Neural progenitor cell (in vitro differentiated cells): ENCODE results near the gene ZDHHC14. TPM values are rescaled to one million over a fixed set of nuclear protein-coding genes. Genes with fewer than 3 reads are reported as not detected.

Experiments used
- DNase-seq: peaks from one replicate; pipeline ENCODE4 v3.0.0-alpha.2; 2016; ENCODE audit warnings: low spot score
- H2AFZ ChIP-seq: fragments of 200-600 bp; sonication (generic); replicated peaks from 2 replicates; pipeline ENCODE4 v1.6.1; 2016; ENCODE audit warnings: antibody characterized with exemption
- H3F3A ChIP-seq: fragments of 200-600 bp; sonication (generic); 2 replicates; pipeline ENCODE4 v1.6.1; 2016; ENCODE audit warnings: antibody characterized with exemption, low read depth
- H3K27ac ChIP-seq: fragments of 200-600 bp; sonication (generic); 2 replicates; pipeline ENCODE4 v1.5.1; 2016; ENCODE audit warnings: mild to moderate bottlenecking
- H3K27me3 ChIP-seq: fragments of 200-600 bp; sonication (generic); 2 replicates; pipeline ENCODE4 v1.6.1; 2016; ENCODE audit warnings: mild to moderate bottlenecking, moderate library complexity
- H3K36me3 ChIP-seq: fragments of 200-600 bp; sonication (generic); 2 replicates; pipeline ENCODE4 v1.5.1; 2016
- H3K4me1 ChIP-seq: fragments of 200-600 bp; sonication (generic); 2 replicates; pipeline ENCODE4 v1.6.1; 2016; ENCODE audit warnings: mixed run types
- H3K4me2 ChIP-seq: fragments of 200-600 bp; sonication (generic); 2 replicates; pipeline ENCODE4 v1.6.1; 2016
- H3K4me3 ChIP-seq: fragments of 200-600 bp; sonication (generic); 2 replicates; pipeline ENCODE4 v1.5.1; 2016
- H3K79me2 ChIP-seq: fragments of 200-600 bp; sonication (generic); 2 replicates; pipeline ENCODE4 v1.6.1; 2016; ENCODE audit warnings: low read depth
- H3K9ac ChIP-seq: fragments of 200-600 bp; sonication (generic); 2 replicates; pipeline ENCODE4 v1.6.1; 2016
- H3K9me3 ChIP-seq: fragments of 200-600 bp; sonication (generic); 2 replicates; pipeline ENCODE4 v1.5.1; 2016; ENCODE audit warnings: low read depth
- H4K20me1 ChIP-seq: fragments of 200-600 bp; sonication (generic); 2 replicates; pipeline ENCODE4 v1.6.1; 2016; ENCODE audit warnings: low read depth
- H3K27ac Mint-ChIP-seq: 3 replicates; pipeline ENCODE4 v1.8.0; 2021; ENCODE audit warnings: mixed read lengths
- H3K27me3 Mint-ChIP-seq: 2 replicates; pipeline ENCODE4 v1.8.0; 2022; ENCODE audit warnings: low read depth, mild to moderate bottlenecking, inconsistent platforms, moderate library complexity, mixed read lengths; ENCODE audit not compliant: insufficient read depth
- H3K36me3 Mint-ChIP-seq: 3 replicates; pipeline ENCODE4 v1.8.0; 2021; ENCODE audit warnings: mixed read lengths
- H3K4me1 Mint-ChIP-seq: 3 replicates; pipeline ENCODE4 v1.8.0; 2021; ENCODE audit warnings: mixed read lengths
- H3K4me3 Mint-ChIP-seq: 3 replicates; pipeline ENCODE4 v1.8.0; 2021; ENCODE audit warnings: mild to moderate bottlenecking, moderate library complexity, mixed read lengths
- H3K9me3 Mint-ChIP-seq: 3 replicates; pipeline ENCODE4 v1.8.0; 2020; ENCODE audit warnings: mixed read lengths
- EZH2 ChIP-seq: fragments of 200-600 bp; sonication (generic); IDR thresholded peaks from 2 replicates; pipeline ENCODE4 v1.6.1; 2017; ENCODE audit warnings: antibody characterized with exemption, mild to moderate bottlenecking, moderate library complexity
- EZH2phosphoT487 ChIP-seq: fragments of 200-600 bp; sonication (generic); IDR thresholded peaks from 2 replicates; pipeline ENCODE4 v1.6.1; 2017; ENCODE audit warnings: antibody characterized with exemption
- total RNA-seq: library from RNA; depleted of rRNA; stranded (reverse); fragments of >200 nt; gene quantifications from 2 replicates; pipeline ENCODE4 v1.2.3, GENCODE V29; 2015; ENCODE audit warnings: low replicate concordance
- TF ChIP-seq, protein P1 (sequence below): fragments of 200-600 bp; sonication (generic); IDR thresholded peaks from 2 replicates; pipeline ENCODE4 v1.5.1; 2017; ENCODE audit warnings: antibody characterized with exemption, mild to moderate bottlenecking

ZDHHC14 gene
- total RNA-seq, 1 donor from 2014 or later: 14.5 TPM

DNA sequence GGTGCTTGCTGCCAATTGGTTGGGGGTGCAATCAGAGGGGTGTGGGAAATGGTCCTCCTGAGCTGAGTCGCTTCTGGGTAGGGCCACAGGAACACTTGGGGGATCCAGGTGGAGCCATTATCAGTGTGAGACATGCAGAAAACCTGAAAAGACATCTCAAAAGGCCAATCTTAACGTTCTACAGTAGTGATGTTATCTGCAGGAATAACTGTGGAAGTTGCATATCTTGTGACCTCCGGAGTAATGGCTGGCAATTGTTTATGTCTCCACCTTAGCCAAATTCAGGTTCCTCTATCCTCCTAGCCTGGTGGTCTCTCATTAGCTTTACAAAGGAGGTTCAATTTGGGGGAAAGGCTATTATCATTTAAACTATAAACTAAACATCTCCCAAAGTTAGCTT, 327.2 kb downstream of the ZDHHC14 start:
- no peak overlapping the region for H3K4me3 ChIP-seq
- H3K4me3 Mint-ChIP-seq: no peak overlapping the region
- no peaks in the 10 kb centered on the region for H3K27me3 ChIP-seq
- no peaks in the 10 kb centered on the region for H3K79me2 ChIP-seq
- DNase-seq: no peak
- no peaks in the 10 kb centered on the region for H3K36me3 Mint-ChIP-seq
- H3K9me3 ChIP-seq: no peaks in the 10 kb centered on the region
- peaks cover 2% of the 10 kb centered on the region for H3K27me3 Mint-ChIP-seq
- H3K4me1 Mint-ChIP-seq: peaks cover 6% of the 10 kb centered on the region
- H2AFZ ChIP-seq: no peak overlapping the region
- H3K9me3 Mint-ChIP-seq: peaks cover 2% of the 10 kb centered on the region
- H3K36me3 ChIP-seq: no peaks in the 10 kb centered on the region
- no peak overlapping the region for H3K9ac ChIP-seq
- peaks cover 9% of the 10 kb centered on the region for H3K4me1 ChIP-seq
- H3K27ac Mint-ChIP-seq: no peak overlapping the region
- no peak overlapping the region for H3K4me2 ChIP-seq
- no peaks in the 10 kb centered on the region for H4K20me1 ChIP-seq
- no peaks in the 10 kb centered on the region for H3F3A ChIP-seq
- TF ChIP-seq EZH2phosphoT487 (no peak), EZH2 (no peak)
- TF ChIP-seq, protein P1, sequence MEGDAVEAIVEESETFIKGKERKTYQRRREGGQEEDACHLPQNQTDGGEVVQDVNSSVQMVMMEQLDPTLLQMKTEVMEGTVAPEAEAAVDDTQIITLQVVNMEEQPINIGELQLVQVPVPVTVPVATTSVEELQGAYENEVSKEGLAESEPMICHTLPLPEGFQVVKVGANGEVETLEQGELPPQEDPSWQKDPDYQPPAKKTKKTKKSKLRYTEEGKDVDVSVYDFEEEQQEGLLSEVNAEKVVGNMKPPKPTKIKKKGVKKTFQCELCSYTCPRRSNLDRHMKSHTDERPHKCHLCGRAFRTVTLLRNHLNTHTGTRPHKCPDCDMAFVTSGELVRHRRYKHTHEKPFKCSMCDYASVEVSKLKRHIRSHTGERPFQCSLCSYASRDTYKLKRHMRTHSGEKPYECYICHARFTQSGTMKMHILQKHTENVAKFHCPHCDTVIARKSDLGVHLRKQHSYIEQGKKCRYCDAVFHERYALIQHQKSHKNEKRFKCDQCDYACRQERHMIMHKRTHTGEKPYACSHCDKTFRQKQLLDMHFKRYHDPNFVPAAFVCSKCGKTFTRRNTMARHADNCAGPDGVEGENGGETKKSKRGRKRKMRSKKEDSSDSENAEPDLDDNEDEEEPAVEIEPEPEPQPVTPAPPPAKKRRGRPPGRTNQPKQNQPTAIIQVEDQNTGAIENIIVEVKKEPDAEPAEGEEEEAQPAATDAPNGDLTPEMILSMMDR: no peak
- H3K27ac ChIP-seq: no peak overlapping the region

DNA sequence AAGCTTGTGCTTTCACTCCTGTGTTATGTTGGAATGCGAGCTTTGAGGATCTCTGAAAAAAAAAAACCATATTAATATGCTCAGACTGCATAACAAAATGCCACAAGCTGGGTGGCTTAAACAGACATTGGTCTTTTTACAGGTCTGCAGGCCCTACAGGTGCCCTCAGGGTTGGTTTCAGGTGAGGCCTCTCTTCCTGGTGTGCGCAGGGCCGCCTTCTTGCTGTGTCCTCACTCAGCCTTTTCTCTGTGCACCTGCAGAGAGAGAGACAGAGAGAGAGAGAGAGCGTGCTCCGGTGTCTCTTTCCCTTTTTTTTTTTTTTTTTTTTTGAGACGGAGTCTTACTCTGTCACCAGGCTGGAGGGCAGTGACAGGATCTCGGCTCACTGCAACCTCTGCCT, 327.9 kb downstream of the ZDHHC14 start:
- Histone ChIP-seq H3K9me3 (no peaks in the 10 kb centered on the region), H3K27ac (no peak overlapping the region), H3K4me3 (no peak overlapping the region), H3K36me3 (no peaks in the 10 kb centered on the region), H3K79me2 (no peaks in the 10 kb centered on the region), H3K9ac (no peak overlapping the region), H3K4me1 (peaks cover 9% of the 10 kb centered on the region), H3F3A (no peaks in the 10 kb centered on the region), H3K4me2 (no peak overlapping the region), H3K27me3 (no peaks in the 10 kb centered on the region), H2AFZ (no peak overlapping the region), H4K20me1 (no peaks in the 10 kb centered on the region)
- Mint-ChIP-seq H3K4me3 (no peak overlapping the region), H3K36me3 (no peaks in the 10 kb centered on the region), H3K9me3 (peaks cover 2% of the 10 kb centered on the region), H3K4me1 (peaks cover 6% of the 10 kb centered on the region), H3K27ac (no peak overlapping the region), H3K27me3 (peaks cover 2% of the 10 kb centered on the region)
- TF ChIP-seq, protein P1: no peak
- TF ChIP-seq EZH2phosphoT487: no peak
- TF ChIP-seq EZH2: no peak
- DNase-seq: no peak

DNA sequence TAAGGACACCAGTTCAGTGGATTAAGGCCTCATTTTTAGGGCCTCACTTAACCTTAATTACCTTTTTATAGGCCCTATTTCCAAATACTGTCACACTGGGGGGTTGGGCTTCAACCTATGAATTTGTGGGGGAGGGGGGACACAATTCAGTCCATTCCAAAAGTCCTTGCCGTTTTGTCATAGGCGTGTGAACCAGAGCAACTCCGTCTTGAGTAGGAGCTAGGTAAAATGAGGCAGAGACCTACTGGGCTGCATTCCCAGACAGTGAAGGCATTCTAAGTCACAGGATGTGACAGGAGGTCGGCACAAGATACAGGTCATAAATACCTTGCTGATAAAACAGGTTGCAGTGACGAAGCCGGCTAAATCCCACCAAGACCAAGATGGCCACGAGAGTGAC, 328.6 kb downstream of the ZDHHC14 start:
- no peak for DNase-seq

More for the DNA sequence above, 328.6 kb downstream of the ZDHHC14 start:
- peaks cover 6% of the 10 kb centered on the region for H3K4me1 Mint-ChIP-seq
- peaks cover 2% of the 10 kb centered on the region for H3K27me3 Mint-ChIP-seq
- no peak overlapping the region for H3K4me3 Mint-ChIP-seq
- H3K9me3 Mint-ChIP-seq: peaks cover 2% of the 10 kb centered on the region
- Histone ChIP-seq H3K4me2 (no peak overlapping the region), H3F3A (no peaks in the 10 kb centered on the region), H3K27ac (no peak overlapping the region), H4K20me1 (no peaks in the 10 kb centered on the region), H3K4me1 (peaks cover 9% of the 10 kb centered on the region), H3K4me3 (no peak overlapping the region), H3K79me2 (no peaks in the 10 kb centered on the region), H3K27me3 (no peaks in the 10 kb centered on the region), H2AFZ (no peak overlapping the region), H3K9ac (no peak overlapping the region), H3K9me3 (no peaks in the 10 kb centered on the region), H3K36me3 (no peaks in the 10 kb centered on the region)
- TF ChIP-seq, protein P1: no peak
- TF ChIP-seq EZH2 (no peak), EZH2phosphoT487 (no peak)
- H3K36me3 Mint-ChIP-seq: no peaks in the 10 kb centered on the region
- no peak overlapping the region for H3K27ac Mint-ChIP-seq
